Stimulated activated CD8-positive, alpha-beta memory T cell treated with anti-CD3 and anti-CD28 coated beads, Interleukin-4, amount 100 ng/mL, for 4 hours (primary cell): ENCODE measurements around the gene MMS19.
"Not testable (repeated sequence)": the region's sequence is repeated elsewhere in the genome, so short reads cannot be mapped to it uniquely, and the experiment has no call there.

Experiments
- DNase-seq, 2 donors: peaks; one replicate each; pipeline ENCODE4 v3.0.0-alpha.2; 2020; ENCODE audit warnings: low read depth in 2 of 2, low spot score in 1 of 2

Gene MMS19

DNA sequence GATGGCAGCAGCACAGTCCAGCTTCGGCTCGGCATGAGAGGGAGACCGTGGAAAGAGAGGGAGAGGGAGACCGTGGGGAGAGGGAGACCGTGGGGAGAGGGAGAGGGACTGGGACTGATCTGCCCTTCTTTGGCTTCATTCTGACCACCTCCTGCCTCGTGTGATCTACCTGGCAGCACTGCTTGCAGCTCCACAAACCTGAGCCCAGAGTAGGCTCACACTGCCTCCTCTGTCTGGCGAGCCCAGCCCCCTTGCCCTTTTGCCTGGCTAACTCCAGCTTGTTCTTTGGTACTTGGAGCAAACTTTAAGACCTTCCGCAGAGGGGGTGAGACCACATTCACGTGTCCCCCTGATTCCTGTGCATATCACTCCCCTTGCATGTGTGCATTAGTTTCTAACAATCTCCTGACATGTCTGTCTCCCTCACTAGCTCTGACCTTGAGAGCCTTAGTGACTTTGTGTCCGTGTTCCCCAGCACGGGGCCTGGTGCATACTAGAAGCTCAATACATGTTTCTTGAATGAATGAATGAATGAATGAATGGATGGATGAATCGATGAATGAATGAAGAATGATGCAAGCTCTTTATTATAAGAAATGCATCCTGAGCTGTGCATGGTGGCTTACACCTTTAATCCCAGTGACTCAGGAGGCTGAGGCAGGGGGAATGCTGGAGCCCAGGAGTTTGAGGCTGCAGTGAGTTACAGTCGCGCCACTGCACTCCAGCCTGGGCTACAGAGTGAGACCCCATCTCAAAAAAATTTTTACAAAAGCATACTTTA is 31.7 kb upstream of the MMS19 start:
- no peak for DNase-seq

DNA sequence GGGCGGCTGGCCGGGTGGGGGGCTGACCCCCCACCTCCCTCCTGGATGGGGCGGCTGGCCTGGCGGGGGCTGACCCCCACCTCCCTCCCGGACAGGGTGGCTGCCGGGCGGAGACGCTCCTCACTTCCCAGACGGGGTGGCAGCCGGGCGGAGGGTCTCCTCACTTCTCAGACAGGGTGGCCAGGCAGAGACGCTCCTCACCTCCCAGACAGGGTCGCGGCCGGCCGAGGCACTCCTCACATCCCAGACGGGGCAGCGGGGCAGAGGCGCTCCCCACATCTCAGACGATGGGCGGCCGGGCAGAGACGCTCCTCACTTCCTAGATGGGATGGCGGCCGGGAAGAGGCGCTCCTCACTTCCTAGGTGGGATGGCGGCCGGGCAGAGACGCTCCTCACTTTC is 30.7 kb upstream of the MMS19 start:
- DNase-seq, result not testable (repeated sequence)

DNA sequence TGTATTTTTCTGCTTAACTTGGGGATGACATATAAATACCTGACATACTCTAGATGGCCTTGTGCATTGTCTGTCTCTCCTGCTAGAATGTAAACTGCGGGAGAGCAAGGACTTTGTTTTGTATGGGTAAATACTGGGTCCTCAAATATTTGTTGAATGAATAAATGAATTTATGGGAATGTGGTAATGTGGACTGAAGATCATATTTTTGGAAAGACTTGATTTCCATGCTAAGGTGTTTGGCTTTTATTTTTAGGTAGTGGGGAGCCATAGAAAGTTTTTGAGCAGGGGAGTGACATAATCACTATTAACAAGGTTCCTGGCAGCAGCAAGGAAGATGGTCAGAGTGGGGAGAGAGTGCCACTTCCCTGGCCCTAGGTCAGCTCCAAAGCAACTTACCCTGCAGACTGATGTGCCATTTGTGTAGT is 27.5 kb upstream of the MMS19 start:
- DNase-seq, result no peak

DNA sequence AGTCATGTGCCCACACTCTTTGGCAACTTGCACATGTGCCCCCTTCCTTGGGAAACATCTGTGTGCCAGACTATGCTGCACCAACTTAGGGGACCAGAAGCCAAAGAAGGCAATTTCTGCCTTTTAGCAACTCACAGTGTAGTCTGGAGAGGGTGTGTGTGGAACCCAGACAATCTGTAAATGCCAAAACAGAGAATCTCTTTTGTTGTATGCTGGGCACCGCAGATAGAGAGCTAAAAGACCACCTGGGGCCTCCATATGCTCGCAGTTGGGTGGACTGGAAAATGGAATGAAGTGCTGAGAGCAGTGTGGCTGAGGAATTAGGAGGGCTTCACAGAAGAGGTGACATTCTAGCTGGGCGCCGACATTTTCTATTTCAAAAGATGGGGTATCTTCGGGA is 26.9 kb upstream of the MMS19 start:
- no peak for DNase-seq

DNA sequence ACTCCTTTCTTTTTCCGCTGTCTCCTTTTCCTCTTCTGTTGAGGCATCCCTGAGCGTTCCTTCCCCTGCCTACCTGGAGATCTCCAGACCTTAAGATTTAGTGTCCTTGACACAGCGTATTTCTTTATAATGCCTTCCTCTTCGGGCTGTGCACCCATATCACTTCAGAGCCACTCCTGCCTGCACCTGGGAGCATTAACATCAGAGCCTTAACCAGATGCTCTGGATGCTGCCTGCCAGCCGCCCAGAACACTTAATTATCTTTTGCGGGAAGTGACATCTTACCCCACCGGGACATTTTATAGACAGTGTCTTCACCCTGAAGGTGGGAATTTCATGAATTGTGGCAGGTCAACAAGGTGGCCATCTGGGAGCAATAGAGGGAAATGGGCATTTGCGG is 24.7 kb upstream of the MMS19 start:
- no peak for DNase-seq

DNA sequence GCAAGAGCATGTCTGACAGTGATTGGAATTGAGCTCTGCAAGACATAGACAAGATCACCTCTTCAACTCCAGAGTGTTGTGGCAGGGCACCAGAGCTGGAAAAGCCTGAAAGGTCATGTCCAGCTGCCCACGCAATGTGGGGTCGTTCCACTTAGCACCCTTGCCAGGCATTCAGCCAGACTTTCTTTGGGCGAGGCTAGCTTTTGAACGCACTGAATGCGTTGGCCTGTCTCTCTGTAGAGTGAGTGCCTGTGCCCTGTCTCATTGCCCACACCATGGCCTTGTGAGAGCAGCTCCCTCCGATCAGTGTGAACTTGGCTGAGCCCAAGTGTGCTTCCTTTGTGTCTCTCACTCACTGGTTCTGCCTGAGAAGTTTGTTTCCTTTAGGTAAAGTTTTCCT is 23.8 kb upstream of the MMS19 start:
- no peak for DNase-seq

DNA sequence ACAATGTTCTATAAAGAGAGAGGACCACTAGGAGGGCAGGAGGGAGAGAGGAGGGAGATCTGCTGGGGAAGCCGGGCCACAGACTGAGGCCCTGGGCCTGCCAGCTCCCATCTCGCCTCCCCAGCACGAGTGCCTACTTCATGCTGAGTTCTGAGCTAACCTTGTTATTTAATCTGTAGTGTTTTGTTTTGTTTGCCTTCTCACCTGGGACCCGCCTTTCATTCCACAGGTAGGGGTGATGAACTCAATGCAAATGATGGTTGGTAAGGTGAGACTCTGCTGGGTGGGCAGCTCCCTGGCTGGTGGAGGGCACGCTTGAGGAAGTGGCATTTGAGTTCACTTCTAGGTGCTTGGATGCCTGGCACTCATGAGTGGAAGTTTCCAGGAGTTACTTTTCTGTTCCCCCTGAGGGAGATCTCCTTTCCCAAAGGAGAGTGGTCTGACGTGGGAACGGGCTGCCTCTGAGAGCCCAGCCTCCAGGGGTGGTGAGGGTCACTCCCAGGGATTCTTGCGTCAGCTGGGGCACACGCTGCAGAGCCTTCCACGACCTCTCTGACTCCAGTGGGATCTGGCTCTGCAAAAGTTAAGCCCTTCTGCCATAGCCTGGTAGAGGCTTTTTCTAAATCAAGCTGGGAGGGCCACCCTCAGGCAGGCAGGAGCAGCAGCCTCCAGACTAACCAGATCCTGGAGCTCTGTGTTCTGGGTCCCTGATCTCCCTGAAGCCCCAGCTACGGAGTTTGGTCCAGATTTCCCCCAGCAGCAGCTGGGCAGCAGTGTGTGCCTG is 22.9 kb upstream of the MMS19 start:
- no peak for DNase-seq

DNA sequence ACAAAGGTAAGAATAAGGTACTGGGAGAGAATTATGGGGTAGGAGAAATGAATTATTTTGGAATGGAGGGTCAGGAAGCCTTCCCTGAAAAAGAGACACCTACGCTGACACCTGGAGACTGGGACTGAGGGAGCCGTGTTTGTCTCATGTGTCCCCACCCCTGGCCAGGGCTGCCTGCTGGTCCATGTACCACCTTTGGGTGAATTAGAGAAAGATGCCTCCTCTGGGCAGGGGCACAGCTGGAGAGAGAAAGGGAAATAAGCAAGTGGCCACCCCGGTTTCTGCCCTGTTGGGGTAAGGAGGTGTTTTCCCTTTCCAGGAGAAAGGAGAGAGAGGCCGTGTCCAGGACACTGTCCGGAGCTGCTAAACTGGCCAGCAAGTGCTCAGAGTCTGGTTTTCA is 22.3 kb upstream of the MMS19 start:
- DNase-seq, result no peak

DNA sequence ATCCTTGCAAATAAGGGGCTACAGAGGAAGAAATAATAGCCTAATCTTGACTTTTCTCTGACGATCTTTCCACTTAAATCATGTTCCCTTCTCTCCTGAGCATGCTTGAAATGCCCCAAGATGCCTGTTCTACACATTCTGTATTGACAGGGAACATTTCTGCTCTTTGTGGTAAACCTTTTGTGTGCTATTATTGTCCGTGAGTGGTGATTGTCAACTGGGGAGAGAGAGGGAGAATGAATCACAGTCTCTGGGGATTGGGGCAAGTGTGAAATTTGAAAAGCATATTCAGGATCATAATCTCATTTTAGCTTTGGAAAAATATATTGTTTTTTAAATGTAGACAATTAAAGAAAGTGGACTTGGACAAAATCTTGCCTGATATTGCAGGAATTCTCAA is 21.1 kb upstream of the MMS19 start:
- no peak for DNase-seq

DNA sequence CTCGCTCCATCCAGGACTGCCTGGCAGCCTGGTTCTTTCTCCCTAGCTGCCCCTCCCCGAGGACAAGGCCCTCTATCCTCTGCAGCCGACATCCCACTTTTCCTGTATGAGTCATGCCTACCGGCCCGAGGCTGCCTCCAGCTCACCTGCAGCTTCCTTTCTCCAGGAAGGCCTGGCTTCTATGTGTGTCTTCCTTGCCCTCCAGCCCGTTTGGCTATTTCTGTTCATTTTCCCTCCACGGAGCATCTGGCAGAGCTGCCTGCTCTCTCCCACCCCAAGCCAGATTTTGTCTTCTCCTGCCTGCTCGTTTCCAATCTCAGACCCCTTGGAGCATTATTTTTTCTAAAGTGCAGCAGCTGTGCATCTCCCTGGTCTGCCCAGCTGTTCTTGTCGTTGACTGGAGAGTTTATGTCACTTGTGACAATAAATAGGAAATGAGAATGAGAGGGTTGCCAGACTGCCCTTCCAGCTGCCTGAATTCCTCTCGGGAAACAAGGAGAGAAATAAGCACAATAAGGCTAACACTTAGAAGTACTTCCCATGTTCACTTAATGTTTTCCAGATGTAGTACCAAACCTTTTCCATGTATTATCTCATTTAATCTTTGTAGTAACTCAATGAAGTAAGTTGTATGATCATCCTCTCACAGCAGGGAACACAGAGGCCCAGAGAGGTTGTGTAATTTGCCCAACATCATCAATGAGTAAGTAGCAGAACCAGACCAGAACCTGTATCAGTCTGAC is 20.2 kb upstream of the MMS19 start:
- DNase-seq, result no peak

DNA sequence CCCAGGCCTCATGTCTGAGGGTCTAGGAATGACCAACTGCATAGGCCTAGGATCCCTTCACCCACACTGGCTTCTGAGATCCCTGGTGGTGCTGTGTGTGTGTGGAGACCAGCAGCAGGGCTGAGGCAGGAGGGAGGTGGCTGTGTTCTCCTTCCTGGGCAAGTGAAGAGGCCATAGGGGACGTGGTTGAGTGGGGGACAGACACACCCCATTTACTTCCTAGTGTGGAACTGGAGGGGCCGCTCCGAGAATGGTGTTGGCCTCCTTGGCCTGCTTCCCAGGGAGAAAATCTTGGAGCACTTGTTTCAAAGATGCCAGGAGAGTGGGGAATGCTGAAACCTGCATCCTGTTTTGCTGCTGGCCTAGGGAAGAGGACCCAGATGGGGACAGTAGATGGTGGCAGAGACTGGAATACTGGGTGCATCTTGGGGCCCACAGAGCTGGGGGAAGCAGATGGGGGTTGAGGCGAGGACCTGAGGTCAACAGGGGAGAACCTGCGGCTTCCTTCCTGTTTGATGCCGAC is 19.6 kb upstream of the MMS19 start:
- no peak for DNase-seq

DNA sequence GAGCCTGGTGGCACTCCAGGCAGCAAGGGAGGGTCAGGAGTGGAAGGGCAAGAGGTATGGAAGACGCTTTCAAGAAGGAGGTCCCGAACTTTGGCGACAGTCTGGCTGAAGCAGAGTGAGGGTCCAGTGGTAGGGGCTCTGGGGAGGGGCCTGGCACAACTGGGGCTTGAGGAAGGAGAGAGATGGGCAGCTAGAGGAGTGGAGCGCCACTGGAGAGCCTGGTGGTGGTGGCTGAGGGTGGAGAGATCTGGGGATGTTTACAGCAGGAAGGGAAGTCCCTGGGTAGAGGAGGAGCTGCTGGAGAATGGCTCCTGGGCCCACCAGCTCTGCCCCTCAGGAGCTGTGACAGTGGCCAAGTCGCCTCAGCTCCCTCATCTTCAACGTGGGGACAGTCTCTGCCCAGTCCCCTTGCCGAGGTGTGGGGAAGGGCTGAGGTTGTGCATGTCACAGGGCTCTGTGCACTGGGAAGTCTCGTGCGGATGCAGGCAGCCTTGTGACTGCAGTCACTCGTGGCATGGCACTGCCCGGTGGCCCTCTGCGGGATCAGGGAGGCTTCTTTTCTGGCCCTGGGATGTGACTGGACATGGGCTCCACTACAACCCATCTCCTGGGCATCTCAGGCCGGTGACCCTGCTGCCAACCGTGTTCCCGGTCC is 19.0 kb upstream of the MMS19 start:
- DNase-seq, result no peak

DNA sequence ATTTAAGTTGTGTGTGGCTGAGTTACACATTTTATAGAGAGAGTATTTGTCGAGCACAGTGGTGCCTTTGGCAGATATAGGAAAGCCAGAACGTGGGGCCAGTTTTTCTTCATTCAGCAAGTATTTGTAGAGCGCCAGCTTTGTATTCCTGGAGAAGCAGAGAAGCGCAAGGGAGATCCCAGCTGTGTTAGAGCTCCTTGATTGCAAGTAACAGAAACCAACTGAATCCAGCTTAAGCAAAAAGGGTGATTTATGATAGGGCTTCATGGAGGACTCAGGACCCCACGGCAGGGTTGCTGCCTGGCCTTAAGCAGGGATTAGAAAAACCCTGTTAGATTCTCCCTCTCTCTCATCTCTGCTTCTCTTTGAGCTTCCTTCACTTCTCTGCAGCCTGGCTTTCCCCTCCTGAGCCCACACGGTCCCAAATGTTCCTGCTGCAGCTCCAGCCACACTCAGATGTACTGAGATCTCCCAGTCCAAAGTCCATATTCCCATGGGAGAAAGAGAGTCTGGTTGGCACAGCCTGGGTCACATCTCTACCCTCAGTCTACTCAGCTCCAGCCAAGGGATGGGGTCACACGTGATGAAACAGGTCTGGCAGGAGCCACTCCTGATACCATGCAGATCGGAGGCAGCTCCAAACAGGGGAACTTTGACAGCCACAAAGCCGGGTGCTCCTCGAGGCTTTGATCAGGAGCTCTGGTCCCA is 17.2 kb upstream of the MMS19 start:
- DNase-seq, result no peak

DNA sequence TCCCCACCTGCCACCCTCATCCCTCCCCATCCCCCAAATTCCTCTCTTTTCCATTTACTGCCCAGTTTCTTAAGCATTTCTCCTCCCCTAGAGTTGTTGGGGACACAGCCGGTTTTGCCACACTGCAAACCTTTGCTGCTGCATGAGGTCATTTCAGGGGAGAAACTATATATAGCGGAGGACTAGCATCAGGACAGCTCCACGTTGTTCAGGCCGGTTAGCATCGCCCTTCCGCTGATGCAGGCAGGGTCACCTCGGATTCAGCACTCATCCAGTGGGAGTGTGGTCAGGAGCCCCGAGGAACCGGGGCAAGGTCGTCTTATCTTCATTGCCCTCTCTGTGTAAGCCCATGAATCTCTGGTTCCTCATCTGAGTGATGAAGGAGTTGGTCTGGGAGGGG is 16.1 kb upstream of the MMS19 start:
- DNase-seq, result no peak

DNA sequence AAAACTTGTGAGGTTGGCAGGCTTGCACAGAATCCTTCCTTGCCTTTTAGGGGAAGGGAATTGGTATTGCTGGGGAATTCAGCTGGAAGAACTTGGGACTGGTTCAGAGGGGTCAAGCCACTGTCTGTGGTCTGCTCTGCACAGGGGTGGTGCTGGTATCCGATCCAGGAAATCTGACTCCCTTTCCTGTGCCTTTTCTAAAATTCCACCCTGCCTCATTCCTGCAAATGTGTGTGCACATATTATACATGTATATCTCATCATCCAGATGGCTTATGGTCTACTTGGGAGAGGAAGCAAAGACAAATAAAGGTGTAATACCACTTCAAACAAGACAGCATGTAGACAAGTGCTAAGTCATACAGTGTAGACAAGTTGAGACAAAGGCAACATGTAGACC is 14.8 kb upstream of the MMS19 start:
- DNase-seq, result no peak

DNA sequence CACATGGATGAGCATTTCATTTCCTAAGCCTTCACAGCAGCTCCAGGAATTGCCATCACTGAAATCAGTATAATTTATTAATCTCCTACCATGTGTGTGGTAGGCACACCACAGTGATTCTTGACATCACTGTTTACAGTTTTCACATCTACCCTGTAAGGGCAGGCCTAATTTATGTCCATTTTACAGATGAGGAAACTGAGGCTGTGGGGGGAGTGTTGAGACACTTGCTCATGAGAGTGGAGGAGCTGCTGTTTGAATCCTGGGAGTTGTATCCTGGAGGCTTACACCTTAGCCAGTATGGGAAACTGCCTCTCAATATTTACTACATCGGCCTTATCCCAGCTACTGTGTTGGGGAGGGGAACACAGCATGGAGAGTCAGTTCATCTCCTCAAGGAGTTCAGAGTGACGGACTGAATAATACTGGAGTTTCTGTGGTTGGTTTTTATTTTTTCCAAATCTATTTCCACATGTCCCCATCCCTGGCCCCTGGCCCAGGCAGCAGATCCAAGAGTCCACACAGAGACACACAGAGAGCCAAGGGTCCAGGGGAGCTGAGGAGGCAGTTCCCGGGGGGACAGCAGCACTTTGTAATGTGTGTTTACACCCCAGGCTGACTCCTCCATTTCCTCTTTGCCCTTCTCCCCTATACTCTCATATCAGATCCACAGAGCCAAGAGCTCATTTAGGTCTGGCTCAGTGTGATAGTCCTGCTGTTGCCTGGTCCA is 13.7 kb upstream of the MMS19 start:
- DNase-seq, result no peak

DNA sequence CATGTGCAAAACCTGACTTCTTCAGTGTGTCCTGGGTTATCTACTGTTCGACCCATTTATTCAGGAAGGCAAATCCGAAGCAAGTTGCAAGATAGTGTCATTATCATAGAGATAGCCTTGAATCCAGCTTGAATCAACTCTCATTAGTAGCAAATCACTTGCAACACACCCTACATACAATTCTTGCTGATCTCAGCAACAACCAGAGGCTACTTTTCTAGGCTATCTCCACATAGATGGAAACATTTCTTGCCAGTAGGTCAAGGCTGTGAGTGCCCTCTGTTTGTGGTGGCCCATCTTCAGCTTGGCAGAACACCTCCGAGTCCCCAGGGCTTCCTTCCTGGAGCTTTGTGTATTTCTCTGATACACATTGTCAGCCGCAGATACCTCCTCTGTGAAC is 12.5 kb upstream of the MMS19 start:
- DNase-seq, result no peak

DNA sequence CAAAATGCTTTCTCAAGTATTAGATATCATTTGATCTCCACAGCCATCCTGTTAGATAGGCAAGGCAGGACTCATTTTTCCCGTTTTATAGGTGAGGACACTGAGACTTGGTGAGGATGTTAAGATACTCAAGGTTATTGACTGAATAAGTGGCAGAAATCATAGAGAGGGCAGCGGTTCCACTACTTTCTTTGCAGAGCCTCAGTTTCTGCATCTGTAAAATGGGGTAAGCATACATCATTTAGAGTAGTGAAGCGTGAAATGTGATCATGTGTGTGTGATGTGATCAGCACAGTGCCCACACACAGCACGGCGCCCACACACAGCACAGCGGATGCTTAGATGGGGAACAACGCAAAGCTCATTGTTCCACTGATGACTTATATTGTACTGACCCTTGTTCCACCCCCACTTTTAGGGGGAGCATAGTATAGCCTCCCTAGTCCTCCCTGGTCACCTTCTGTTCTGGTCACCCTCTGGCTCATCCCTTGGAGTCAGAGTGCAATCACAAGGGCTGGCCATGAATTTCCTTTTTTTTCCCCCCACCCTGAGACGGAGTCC is 11.0 kb upstream of the MMS19 start:
- no peak for DNase-seq

DNA sequence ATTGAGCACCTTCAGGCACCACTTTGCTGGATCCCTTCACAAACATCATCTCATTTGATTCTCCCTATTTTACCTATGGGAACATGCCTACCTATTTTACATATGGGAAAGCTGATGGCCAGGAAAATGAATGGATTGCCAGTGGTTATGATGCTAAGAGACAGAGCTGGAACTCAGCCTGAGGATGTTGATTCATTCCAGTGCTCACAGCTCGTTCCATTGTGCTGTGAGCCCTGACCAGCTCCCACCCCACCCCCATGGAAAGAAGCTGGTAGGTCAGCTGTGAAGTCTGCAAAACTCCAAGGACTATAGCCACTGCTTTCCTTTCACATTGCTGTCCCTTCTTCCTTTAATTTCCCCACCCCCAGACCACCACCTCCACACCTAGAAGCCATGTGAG is 10.1 kb upstream of the MMS19 start:
- no peak for DNase-seq
